Retinal pigment epithelial cell (primary cell): Measurements from ENCODE around the gene SYNE2.

ENCODE experiments used
- DNase-seq: peaks from one replicate; pipeline ENCODE4 v3.0.0-alpha.2; 2010; ENCODE audit warnings: low read depth
- H3K4me3 ChIP-seq: 2 replicates; pipeline ENCODE4 v1.5.1; 2011; ENCODE audit warnings: mild to moderate bottlenecking, low read length, control low read depth, moderate library complexity
- CTCF ChIP-seq: conservative IDR thresholded peaks from 2 replicates; pipeline ENCODE4 v1.5.1; 2011; ENCODE audit warnings: low read depth, low read length, control low read depth, inconsistent platforms

The SYNE2 gene

GRCh38 chr14:63928744-63929174 is 76.0 kb downstream of the SYNE2 start:
- no peak for DNase-seq
- no peak overlapping the region for H3K4me3 ChIP-seq
- no peak for TF ChIP-seq CTCF

GRCh38 chr14:63933110-63933509 is 80.3 kb downstream of the SYNE2 start:
- H3K4me3 ChIP-seq: peak overlapping the region; percentile 9
- peak; percentile 52 for DNase-seq
- TF ChIP-seq CTCF: no peak

- no peak for TF ChIP-seq CTCF
- no peak overlapping the region for H3K4me3 ChIP-seq
- no peak for DNase-seq
Measured at GRCh38 chr14:63933711-63934110, 80.9 kb downstream of the SYNE2 start.

- TF ChIP-seq CTCF: no peak
- DNase-seq: no peak
- no peak overlapping the region for H3K4me3 ChIP-seq
Measured at GRCh38 chr14:63938198-63939005, 85.6 kb downstream of the SYNE2 start.

GRCh38 chr14:63939006-63939270 is 86.1 kb downstream of the SYNE2 start:
- no peak for TF ChIP-seq CTCF
- no peak overlapping the region for H3K4me3 ChIP-seq

GRCh38 chr14:63940387-63940786 is 87.6 kb downstream of the SYNE2 start:
- no peak for TF ChIP-seq CTCF

More at GRCh38 chr14:63939006-63939270, 86.1 kb downstream of the SYNE2 start:
- DNase-seq: no peak

GRCh38 chr14:63941023-63941422 is 88.2 kb downstream of the SYNE2 start:
- TF ChIP-seq CTCF: no peak
- DNase-seq: no peak
- no peak overlapping the region for H3K4me3 ChIP-seq

More at GRCh38 chr14:63940387-63940786, 87.6 kb downstream of the SYNE2 start:
- no peak overlapping the region for H3K4me3 ChIP-seq
- no peak for DNase-seq
